ENCODE measurements around the gene ANLN. TPM values are rescaled to one million over a fixed set of nuclear protein-coding genes. Genes with fewer than 3 reads are reported as not detected.
A peak's percentile ranks its signal among the peaks of the same experiment; 100 is the strongest.

Gene ANLN
- total and polyA plus RNA-seq, 2 experiments from 2014 or later, result 10.1 to 56.7 TPM

DNA sequence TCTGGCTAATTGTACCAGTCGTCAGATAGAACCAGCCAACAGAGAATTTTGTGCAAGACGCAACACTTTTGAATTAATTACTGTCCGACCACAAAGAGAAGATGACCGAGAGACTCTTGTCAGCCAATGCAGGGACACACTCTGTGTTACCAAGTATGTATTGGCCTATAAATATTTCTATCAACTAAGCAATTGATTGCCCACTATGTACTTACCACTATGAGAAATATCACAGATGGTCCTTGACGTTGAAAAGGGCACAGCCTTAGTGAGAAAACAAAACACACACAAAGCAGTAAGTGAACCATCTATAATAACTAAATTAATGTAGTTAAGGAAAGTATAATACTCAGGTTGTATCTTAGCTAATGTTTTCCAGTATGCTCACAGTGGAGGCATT is 60.0 kb downstream of the ANLN start:
- DNase-seq (ENCODE audit: low read depth in 1 of 2, low spot score in 1 of 2), result no peak
- Histone ChIP-seq H3K9me3 (ENCODE audit: low read depth) (no peaks in the 10 kb centered on the region), H3K4me1 (ENCODE audit: low read depth) (peaks cover 9% of the 10 kb centered on the region), H3K4me3 (no peak overlapping the region), H3K36me3 (peaks cover 3% of the 10 kb centered on the region), H3K27me3 (no peaks in the 10 kb centered on the region), H3K27ac (no peak overlapping the region)
- TF ChIP-seq, protein P1, sequence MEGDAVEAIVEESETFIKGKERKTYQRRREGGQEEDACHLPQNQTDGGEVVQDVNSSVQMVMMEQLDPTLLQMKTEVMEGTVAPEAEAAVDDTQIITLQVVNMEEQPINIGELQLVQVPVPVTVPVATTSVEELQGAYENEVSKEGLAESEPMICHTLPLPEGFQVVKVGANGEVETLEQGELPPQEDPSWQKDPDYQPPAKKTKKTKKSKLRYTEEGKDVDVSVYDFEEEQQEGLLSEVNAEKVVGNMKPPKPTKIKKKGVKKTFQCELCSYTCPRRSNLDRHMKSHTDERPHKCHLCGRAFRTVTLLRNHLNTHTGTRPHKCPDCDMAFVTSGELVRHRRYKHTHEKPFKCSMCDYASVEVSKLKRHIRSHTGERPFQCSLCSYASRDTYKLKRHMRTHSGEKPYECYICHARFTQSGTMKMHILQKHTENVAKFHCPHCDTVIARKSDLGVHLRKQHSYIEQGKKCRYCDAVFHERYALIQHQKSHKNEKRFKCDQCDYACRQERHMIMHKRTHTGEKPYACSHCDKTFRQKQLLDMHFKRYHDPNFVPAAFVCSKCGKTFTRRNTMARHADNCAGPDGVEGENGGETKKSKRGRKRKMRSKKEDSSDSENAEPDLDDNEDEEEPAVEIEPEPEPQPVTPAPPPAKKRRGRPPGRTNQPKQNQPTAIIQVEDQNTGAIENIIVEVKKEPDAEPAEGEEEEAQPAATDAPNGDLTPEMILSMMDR (IDR thresholded peaks at IDR 0.05; ENCODE audit: low read depth, low read length), result no peak

DNA sequence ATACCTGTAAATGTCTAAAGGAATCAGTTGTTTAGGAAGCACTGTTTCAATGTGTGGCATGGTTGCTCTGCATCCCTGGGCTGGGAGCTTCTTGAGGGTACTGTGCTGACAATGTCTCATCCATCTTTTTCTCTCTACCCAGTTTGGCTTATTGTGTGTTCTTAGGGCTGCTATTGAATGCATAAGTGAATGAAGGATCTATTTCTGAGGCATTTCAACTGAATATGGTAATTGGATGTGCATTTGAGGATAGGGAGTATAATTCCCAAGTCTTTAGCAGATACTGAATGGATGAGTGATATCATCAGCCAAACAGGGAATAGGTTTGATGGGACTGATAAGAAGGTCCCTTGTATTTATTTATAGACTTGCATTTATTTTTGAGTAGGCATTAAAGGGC is 64.1 kb downstream of the ANLN start:
- no peak overlapping the region for H3K27ac ChIP-seq
- no peaks in the 10 kb centered on the region for H3K27me3 ChIP-seq
- H3K36me3 ChIP-seq, result peaks cover 3% of the 10 kb centered on the region
- H3K4me3 ChIP-seq, result no peak overlapping the region
- peaks cover 9% of the 10 kb centered on the region for H3K4me1 ChIP-seq (ENCODE audit: low read depth)
- TF ChIP-seq, protein P1 (IDR thresholded peaks at IDR 0.05; ENCODE audit: low read depth, low read length), result no peak
- H3K9me3 ChIP-seq (ENCODE audit: low read depth), result no peaks in the 10 kb centered on the region
- no peak for DNase-seq (ENCODE audit: low read depth in 1 of 2, low spot score in 1 of 2)

DNA sequence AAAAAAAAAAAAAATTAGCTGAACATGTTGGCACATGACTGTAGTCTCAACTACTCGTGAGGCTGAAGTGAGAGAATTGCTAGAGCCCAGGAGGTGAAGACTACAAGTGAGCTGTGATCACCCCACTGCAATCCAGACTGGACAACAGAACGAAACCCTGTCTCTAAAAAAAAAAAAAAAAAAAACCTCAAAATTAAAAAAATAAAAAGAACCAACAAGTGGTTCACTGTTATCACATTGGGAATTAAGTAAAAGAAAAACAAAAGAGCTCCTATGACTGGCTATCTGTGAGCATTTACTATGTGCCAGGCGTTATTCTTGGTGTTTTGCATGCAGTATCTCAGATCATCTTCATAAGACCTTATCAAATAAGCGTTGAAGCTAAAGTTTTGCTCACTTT is 66.0 kb downstream of the ANLN start:
- H3K36me3 ChIP-seq, result peaks cover 3% of the 10 kb centered on the region
- H3K4me1 ChIP-seq (ENCODE audit: low read depth), result peaks cover 13% of the 10 kb centered on the region
- no peaks in the 10 kb centered on the region for H3K27me3 ChIP-seq
- TF ChIP-seq, protein P1 (IDR thresholded peaks at IDR 0.05; ENCODE audit: low read depth, low read length), result no peak
- no peak overlapping the region for H3K4me3 ChIP-seq
- no peaks in the 10 kb centered on the region for H3K9me3 ChIP-seq (ENCODE audit: low read depth)
- H3K27ac ChIP-seq, result no peak overlapping the region
- no peak for DNase-seq (ENCODE audit: low read depth in 1 of 2, low spot score in 1 of 2)

DNA sequence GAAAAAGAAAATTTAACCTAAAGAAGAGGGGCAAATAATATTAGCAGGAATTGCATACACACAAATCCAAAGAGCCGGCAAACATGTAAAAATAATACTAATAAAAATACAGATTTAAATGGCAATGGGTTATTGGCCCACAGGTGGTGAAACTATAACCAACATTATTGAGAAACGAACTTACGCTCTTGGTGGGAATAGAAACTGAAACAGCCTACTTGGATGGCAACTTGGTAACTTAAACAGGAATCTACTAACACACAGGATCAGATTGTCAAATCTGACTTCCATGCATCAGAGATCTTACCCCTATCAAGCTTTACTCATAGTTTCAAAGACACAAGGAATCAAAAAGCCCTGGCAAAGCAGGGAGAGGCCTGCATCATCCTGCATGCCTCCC is 66.5 kb downstream of the ANLN start:
- Histone ChIP-seq H3K27me3 (no peaks in the 10 kb centered on the region), H3K36me3 (peaks cover 3% of the 10 kb centered on the region), H3K4me3 (no peak overlapping the region), H3K9me3 (ENCODE audit: low read depth) (no peaks in the 10 kb centered on the region), H3K27ac (no peak overlapping the region), H3K4me1 (ENCODE audit: low read depth) (peaks cover 13% of the 10 kb centered on the region)
- no peak for DNase-seq (ENCODE audit: low read depth in 1 of 2, low spot score in 1 of 2)
- TF ChIP-seq, protein P1 (IDR thresholded peaks at IDR 0.05; ENCODE audit: low read depth, low read length), result no peak

DNA sequence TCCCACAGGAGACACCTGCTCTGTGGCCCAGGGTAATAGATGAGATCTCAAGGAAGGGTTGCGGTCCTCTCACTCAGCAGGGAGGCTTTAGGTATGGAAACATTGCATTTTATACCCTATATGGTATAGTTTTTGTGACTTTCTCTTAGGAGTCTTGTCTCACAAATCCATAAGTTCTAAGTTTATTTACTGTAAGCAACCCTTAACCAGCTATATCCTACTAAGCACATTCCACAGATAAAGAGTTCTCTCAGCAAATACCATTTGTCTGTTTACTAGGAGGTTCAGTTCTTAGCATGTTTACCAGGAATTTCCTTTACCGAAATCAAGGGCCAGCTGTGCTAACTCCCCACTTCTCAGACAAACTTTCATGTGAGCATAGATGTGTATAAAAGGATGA is 66.9 kb downstream of the ANLN start:
- TF ChIP-seq, protein P1 (IDR thresholded peaks at IDR 0.05; ENCODE audit: low read depth, low read length), result no peak
- peaks cover 13% of the 10 kb centered on the region for H3K4me1 ChIP-seq (ENCODE audit: low read depth)

More for the DNA sequence above, 66.9 kb downstream of the ANLN start:
- H3K27ac ChIP-seq, result no peak overlapping the region
- no peak overlapping the region for H3K4me3 ChIP-seq
- H3K36me3 ChIP-seq, result peaks cover 3% of the 10 kb centered on the region
- no peaks in the 10 kb centered on the region for H3K9me3 ChIP-seq (ENCODE audit: low read depth)
- peak in 1 of 2 donors; percentile 7 for DNase-seq (ENCODE audit: low read depth in 1 of 2, low spot score in 1 of 2)
- H3K27me3 ChIP-seq, result no peaks in the 10 kb centered on the region
